Cardiac fibroblast (primary cell): Measurements from ENCODE around the gene CCDC146.
"Not testable (repeated sequence)": the region's sequence is repeated elsewhere in the genome, so short reads cannot be mapped to it uniquely, and the experiment has no call there.

Experiments
- DNase-seq, 2 donors: peaks; one replicate each; pipeline versions ENCODE4 v3.0.0 to v3.0.0-alpha.2; 2010; ENCODE audit warnings: low read depth in 2 of 2
- H3K4me3 ChIP-seq, 2 donors: replicated peaks in 1 of 2; 1 replicate in 1 of 2; 2 replicates in 1 of 2; pipeline ENCODE4 v1.5.1; 2011; ENCODE audit warnings: low read depth in 2 of 2, low read length in 2 of 2, mild to moderate bottlenecking in 2 of 2, moderate library complexity in 1 of 2
- TF ChIP-seq, protein P1 (sequence below): IDR thresholded peaks from one replicate; pipeline ENCODE4 v1.5.1; 2011; ENCODE audit warnings: low read depth, mild to moderate bottlenecking, low read length, inconsistent platforms

Gene CCDC146

GRCh38 chr7:77329466-77330168 lies 207.2 kb downstream of the CCDC146 start:
- DNase-seq: no peak
- no peak overlapping the region for H3K4me3 ChIP-seq
- TF ChIP-seq, protein P1, sequence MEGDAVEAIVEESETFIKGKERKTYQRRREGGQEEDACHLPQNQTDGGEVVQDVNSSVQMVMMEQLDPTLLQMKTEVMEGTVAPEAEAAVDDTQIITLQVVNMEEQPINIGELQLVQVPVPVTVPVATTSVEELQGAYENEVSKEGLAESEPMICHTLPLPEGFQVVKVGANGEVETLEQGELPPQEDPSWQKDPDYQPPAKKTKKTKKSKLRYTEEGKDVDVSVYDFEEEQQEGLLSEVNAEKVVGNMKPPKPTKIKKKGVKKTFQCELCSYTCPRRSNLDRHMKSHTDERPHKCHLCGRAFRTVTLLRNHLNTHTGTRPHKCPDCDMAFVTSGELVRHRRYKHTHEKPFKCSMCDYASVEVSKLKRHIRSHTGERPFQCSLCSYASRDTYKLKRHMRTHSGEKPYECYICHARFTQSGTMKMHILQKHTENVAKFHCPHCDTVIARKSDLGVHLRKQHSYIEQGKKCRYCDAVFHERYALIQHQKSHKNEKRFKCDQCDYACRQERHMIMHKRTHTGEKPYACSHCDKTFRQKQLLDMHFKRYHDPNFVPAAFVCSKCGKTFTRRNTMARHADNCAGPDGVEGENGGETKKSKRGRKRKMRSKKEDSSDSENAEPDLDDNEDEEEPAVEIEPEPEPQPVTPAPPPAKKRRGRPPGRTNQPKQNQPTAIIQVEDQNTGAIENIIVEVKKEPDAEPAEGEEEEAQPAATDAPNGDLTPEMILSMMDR: no peak

DNA sequence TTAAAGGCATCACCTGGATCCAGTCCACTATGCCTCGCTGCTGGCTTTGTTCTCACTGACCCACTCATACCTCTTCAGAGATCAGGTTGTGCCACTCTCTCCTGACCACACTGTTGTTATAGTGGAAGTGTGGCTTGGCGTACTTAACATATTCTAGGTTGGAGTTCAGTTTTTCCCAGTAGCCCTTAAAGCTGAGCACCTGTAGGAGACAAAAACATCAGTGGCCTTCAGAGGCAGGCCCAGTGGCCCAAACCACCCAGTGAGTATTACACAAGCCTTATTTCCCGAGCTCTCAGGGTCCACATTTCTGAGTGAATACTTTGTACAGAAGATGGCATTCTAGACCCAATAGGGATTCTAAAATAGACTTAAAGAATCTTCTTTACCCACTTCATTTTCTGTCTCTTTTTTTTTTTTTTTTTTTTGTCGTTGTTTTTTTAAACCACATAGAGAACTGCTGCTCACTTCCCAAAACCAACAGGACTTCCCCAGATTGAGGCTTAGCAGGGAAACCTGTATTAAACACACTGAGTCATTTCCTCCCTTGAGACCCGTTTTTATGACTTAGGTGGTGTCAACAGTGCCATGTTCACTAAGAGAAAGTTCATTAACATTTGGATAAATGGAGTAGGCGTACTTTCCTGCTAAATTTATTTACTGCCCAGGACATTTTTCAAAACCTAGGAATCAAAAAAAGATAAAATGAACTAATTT lies 207.9 kb downstream of the CCDC146 start:
- DNase-seq: peak; percentile 29 to 78
- TF ChIP-seq, protein P1: no peak
- H3K4me3 ChIP-seq: no peak overlapping the region

- TF ChIP-seq, protein P1: peak; percentile 60
- DNase-seq: peak; percentile 93 to 94
- H3K4me3 ChIP-seq: no peak overlapping the region
These were observed 209.7 kb downstream of the CCDC146 start for GRCh38 chr7:77331938-77332695.

DNA sequence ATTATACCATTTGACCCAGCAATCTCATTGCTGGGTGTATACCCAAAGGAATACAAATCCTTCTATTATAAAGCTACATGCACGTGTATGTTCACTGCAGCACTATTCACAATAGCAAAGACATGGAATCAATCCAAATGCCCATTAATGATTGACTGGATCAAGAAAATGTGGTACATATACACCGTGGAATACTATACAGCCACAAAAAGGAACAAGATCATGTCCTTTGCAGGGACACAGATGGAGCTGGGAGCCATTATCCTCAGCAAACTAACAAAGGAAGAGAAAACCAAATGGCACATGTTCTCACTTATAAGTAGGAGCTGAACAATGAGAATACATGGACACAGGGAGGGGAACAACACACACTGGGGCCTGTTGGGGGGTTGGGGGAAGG lies 211.6 kb downstream of the CCDC146 start:
- H3K4me3 ChIP-seq, DNase-seq: not testable (repeated sequence)

DNA sequence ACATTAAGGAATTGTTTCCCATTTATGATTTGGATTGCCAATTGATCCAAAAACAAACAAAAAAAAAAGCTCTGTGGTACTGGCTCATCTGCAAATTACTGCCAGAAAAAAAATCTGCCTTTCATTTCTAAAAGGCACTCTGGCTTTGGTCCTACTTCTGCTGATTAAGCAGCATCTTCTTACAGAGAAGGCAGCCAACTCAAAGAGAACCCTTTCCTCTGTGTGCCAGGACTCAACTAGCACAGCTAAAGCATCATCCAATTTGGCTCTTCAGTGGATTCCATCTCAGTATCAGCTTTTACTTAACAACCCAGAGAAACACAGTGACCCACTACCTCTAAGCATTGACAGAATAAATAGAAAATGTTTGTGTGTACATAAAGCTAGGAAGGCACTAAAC lies 213.2 kb downstream of the CCDC146 start:
- TF ChIP-seq, protein P1: no peak
- H3K4me3 ChIP-seq: no peak overlapping the region
- peak in 1 of 2 donors; percentile 67 for DNase-seq

DNA sequence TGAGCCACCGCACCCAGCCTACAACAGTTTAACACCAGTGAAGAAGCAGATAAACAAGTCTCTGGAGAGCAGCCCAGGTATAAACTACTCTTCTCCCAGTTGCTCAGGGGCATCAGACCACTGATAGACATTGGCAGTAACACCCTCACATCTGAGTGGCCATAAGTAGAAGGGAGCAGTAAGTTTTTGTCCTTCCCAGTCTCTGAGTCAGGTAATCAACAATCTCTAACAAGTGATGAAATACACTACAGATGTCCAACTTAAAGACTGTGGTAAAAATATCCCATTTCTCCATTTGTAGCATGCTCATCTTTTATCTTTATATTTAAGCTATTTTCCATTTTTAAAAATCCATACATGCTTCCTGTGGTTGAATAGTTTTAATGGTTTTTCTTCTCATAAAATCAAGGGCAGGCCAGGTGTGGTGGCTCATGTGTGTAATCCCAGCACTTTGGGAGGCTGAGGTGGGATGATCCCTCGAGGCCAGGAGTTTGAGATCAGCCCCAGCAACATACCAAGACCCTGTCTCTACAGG lies 215.1 kb downstream of the CCDC146 start:
- no peak for DNase-seq
- TF ChIP-seq, protein P1: no peak
- no peak overlapping the region for H3K4me3 ChIP-seq

DNA sequence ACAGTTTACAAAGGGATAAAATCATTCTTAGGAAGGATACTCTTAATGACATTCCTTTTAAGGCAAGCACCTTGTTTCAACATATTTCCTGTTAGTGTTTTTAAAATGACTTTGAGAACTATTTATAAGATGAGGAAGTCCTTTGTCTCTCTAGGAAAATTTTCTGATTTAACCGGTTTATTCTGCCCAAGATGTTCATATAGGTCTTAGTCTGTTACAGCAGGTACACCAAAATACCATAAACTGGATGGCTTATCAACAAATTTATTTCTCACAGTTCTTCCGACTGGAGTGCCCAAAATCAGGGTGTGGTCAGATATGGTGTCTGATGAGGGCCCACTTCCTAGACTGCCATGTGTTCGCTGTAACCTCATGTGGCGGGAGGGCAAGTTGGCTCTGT lies 215.8 kb downstream of the CCDC146 start:
- TF ChIP-seq, protein P1: no peak
- no peak overlapping the region for H3K4me3 ChIP-seq
- DNase-seq: no peak
